ENCODE data around the gene GCLM.
A peak's percentile ranks its signal among the peaks of the same experiment; 100 is the strongest.
"Not testable (repeated sequence)": the region's sequence is repeated elsewhere in the genome, so short reads cannot be mapped to it uniquely, and the experiment has no call there.

Gene GCLM

DNA sequence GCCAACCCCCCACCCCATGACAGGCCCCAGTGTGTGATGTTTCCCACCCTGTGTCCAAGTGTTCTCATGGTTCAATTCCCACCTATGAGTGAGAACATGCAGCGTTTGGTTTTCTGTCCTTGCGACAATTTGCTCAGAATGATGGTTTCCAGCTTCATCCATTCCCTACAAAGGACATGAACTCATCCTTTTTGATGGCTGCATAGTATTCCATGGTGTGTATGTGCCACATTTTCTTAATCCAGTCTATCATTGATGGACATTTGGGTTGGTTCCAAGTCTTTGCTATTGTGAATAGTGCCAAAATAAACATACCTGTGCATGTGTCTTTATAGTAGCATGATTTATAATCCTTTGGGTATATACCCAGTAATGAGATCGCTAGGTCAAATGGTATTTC lies 1.6 kb upstream of the GCLM start:
- H3K9ac ChIP-seq (ENCODE audit: low read depth, low read length); H3K9me3 ChIP-seq (ENCODE audit: insufficient read depth, low read depth, low read length); H3K36me3 ChIP-seq (ENCODE audit: insufficient read depth, low read length); H3K4me3 ChIP-seq (ENCODE audit: low read length); H3K27ac ChIP-seq (ENCODE audit: low read depth, low read length); H3K27me3 ChIP-seq (ENCODE audit: insufficient read depth, low read length): not testable (repeated sequence)
- WGBS: 99% methylated on average over 3 of the region's 3 CpGs
- H3K4me1 ChIP-seq (ENCODE audit: insufficient read depth, low read length): peaks cover 18% of the 10 kb centered on the region

GRCh38 chr1:93910305-93910704 lies 1.1 kb upstream of the GCLM start:
- peak overlapping the region; percentile 64 for H3K4me3 ChIP-seq (ENCODE audit: low read length)
- 92% methylated on average over 3 of the region's 4 CpGs for WGBS
- no peaks in the 10 kb centered on the region for H3K36me3 ChIP-seq (ENCODE audit: insufficient read depth, low read length)
- H3K27ac ChIP-seq (ENCODE audit: low read depth, low read length): no peak overlapping the region
- no peaks in the 10 kb centered on the region for H3K9me3 ChIP-seq (ENCODE audit: insufficient read depth, low read depth, low read length)
- H3K4me1 ChIP-seq (ENCODE audit: insufficient read depth, low read length): peaks cover 19% of the 10 kb centered on the region
- H3K9ac ChIP-seq (ENCODE audit: low read depth, low read length): no peak overlapping the region
- H3K27me3 ChIP-seq (ENCODE audit: insufficient read depth, low read length): peaks cover 10% of the 10 kb centered on the region

- Histone ChIP-seq H3K27ac (ENCODE audit: low read depth, low read length) (peak overlapping the region; percentile 58; the same call in 1 of the 2 replicates), H3K4me3 (ENCODE audit: low read length) (peak overlapping the region; percentile 64), H3K9ac (ENCODE audit: low read depth, low read length) (peak overlapping the region; percentile 81), H3K27me3 (ENCODE audit: insufficient read depth, low read length) (peaks cover 10% of the 10 kb centered on the region), H3K4me1 (ENCODE audit: insufficient read depth, low read length) (peaks cover 19% of the 10 kb centered on the region), H3K9me3 (ENCODE audit: insufficient read depth, low read depth, low read length) (no peaks in the 10 kb centered on the region), H3K36me3 (ENCODE audit: insufficient read depth, low read length) (no peaks in the 10 kb centered on the region)
- WGBS: 2% methylated on average over 49 of the region's 49 CpGs
Measured at GRCh38 chr1:93908394-93909145, 660 bp downstream of the GCLM start.

- Histone ChIP-seq H3K27ac (ENCODE audit: low read depth, low read length) (no peak overlapping the region), H3K9ac (ENCODE audit: low read depth, low read length) (no peak overlapping the region), H3K36me3 (ENCODE audit: insufficient read depth, low read length) (no peaks in the 10 kb centered on the region), H3K4me1 (ENCODE audit: insufficient read depth, low read length) (peaks cover 19% of the 10 kb centered on the region), H3K4me3 (ENCODE audit: low read length) (peak overlapping the region; percentile 64; the same call in 1 of the 2 replicates), H3K27me3 (ENCODE audit: insufficient read depth, low read length) (peaks cover 10% of the 10 kb centered on the region), H3K9me3 (ENCODE audit: insufficient read depth, low read depth, low read length) (no peaks in the 10 kb centered on the region)
- 70% methylated on average over 2 of the region's 3 CpGs for WGBS
Measured at GRCh38 chr1:93907718-93908117, 1.5 kb downstream of the GCLM start.

- no peak overlapping the region for H3K27ac ChIP-seq (ENCODE audit: low read depth, low read length)
- peaks cover 1% of the 10 kb centered on the region; the same call in 1 of the 2 replicates for H3K36me3 ChIP-seq (ENCODE audit: insufficient read depth, low read length)
- no peaks in the 10 kb centered on the region for H3K9me3 ChIP-seq (ENCODE audit: insufficient read depth, low read depth, low read length)
- no peak overlapping the region for H3K4me3 ChIP-seq (ENCODE audit: low read length)
- H3K4me1 ChIP-seq (ENCODE audit: insufficient read depth, low read length): peaks cover 19% of the 10 kb centered on the region
- H3K27me3 ChIP-seq (ENCODE audit: insufficient read depth, low read length): peaks cover 10% of the 10 kb centered on the region
- no peak overlapping the region for H3K9ac ChIP-seq (ENCODE audit: low read depth, low read length)
- WGBS: 89% methylated on average over 1 of the region's 3 CpGs
Measured at GRCh38 chr1:93906480-93906879, 2.8 kb downstream of the GCLM start.

GRCh38 chr1:93905734-93906133 lies 3.5 kb downstream of the GCLM start:
- Histone ChIP-seq H3K9ac (ENCODE audit: low read depth, low read length) (no peak overlapping the region), H3K9me3 (ENCODE audit: insufficient read depth, low read depth, low read length) (no peaks in the 10 kb centered on the region), H3K27me3 (ENCODE audit: insufficient read depth, low read length) (peaks cover 10% of the 10 kb centered on the region), H3K27ac (ENCODE audit: low read depth, low read length) (no peak overlapping the region), H3K4me3 (ENCODE audit: low read length) (no peak overlapping the region), H3K4me1 (ENCODE audit: insufficient read depth, low read length) (peaks cover 19% of the 10 kb centered on the region), H3K36me3 (ENCODE audit: insufficient read depth, low read length) (peaks cover 9% of the 10 kb centered on the region; the same call in 1 of the 2 replicates)
- 100% methylated on average over 2 of the region's 2 CpGs for WGBS

DNA sequence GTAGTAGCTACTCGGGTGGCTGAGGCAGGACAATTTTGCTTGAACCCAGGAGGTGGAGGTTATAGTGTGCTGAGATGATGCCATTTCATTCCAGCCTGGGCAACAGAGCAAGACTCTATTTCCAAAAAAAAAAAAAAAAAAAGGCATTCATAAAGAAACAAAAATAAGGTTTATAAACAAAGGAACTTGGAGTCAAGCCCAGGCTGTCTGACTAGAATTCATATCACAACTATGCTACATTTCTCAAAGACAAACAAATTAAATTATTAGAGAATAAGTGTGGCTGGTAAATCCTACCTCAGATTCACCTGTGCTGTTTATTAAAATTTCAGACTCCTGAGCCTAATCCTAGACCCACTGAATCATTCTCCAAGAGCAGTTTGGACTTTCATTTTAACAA lies 4.2 kb downstream of the GCLM start:
- Histone ChIP-seq H3K4me3 (ENCODE audit: low read length) (no peak overlapping the region), H3K9ac (ENCODE audit: low read depth, low read length) (no peak overlapping the region), H3K9me3 (ENCODE audit: insufficient read depth, low read depth, low read length) (no peaks in the 10 kb centered on the region), H3K27ac (ENCODE audit: low read depth, low read length) (no peak overlapping the region), H3K27me3 (ENCODE audit: insufficient read depth, low read length) (peaks cover 10% of the 10 kb centered on the region), H3K4me1 (ENCODE audit: insufficient read depth, low read length) (peaks cover 19% of the 10 kb centered on the region), H3K36me3 (ENCODE audit: insufficient read depth, low read length) (peaks cover 14% of the 10 kb centered on the region; the same call in 1 of the 2 replicates)
- 95% methylated on average over 1 of the region's 1 CpG for WGBS

DNA sequence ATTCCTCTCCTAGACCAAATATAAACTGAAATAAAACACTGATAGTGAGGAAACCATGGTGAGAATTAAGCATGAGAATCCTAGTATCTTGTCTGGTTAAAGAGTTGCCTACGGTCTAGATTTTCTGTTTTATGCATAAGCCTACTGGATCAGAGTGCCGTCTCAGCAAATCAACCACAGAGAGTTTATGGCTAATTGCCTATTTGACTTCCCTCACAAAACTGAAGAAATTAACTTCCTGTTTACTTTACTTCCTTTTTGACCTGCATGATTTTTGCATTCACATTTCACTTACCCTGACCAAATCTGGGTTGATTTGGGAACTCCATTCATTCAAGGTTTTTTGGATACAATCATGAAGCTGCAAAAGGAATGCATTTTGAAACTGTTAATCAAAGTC lies 5.0 kb downstream of the GCLM start:
- H3K4me3 ChIP-seq (ENCODE audit: low read length): no peak overlapping the region
- 94% methylated on average over 2 of the region's 2 CpGs for WGBS

DNA sequence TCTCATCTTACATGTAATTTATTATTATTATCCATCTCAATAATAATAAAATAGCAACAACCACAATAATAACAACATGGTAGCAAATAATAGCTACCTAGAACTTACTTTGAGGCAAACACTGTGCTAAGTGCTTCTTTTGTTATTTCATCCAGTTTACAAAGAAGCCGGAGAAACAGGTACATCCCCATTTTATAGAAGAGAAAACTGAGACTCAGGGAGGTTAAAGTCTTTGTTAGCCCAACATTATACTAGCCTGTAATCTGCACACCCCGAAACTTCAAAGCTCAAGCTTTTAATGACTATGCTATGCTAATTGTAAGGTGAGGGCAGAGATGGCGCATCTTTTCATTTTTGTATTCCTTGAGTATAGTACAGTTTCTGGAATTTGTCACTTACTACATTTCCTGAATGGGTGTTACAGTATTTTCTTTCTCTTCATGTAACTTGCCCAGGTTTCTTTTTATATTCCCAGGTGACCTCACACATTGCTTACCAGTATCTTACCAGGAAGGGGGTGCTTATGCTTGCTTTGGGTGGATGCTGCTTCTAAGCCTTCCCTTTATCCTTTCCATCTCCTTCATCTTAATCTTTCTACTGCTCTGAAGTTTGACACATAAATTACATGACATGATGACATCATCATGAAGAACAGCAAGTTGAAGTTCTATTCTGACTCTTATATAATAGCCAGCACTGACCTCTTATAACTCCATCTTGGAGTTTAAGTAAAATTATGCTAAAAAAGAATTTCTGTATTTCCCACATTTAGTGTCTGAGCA lies 8.3 kb downstream of the GCLM start:
- 93% methylated on average over 3 of the region's 3 CpGs for WGBS
- Histone ChIP-seq H3K9me3 (ENCODE audit: insufficient read depth, low read depth, low read length) (no peaks in the 10 kb centered on the region), H3K4me3 (ENCODE audit: low read length) (no peak overlapping the region), H3K4me1 (ENCODE audit: insufficient read depth, low read length) (0 out of 2 replicates have a peak, but pooled peaks cover under 1% of the 10 kb centered on the region), H3K9ac (ENCODE audit: low read depth, low read length) (no peak overlapping the region), H3K27me3 (ENCODE audit: insufficient read depth, low read length) (no peaks in the 10 kb centered on the region), H3K27ac (ENCODE audit: low read depth, low read length) (no peak overlapping the region), H3K36me3 (ENCODE audit: insufficient read depth, low read length) (peaks cover 39% of the 10 kb centered on the region)

More for the DNA sequence above, 5.0 kb downstream of the GCLM start:
- Histone ChIP-seq H3K36me3 (ENCODE audit: insufficient read depth, low read length) (peaks cover 20% of the 10 kb centered on the region; the same call in 1 of the 2 replicates), H3K9ac (ENCODE audit: low read depth, low read length) (no peak overlapping the region), H3K27me3 (ENCODE audit: insufficient read depth, low read length) (peaks cover 10% of the 10 kb centered on the region), H3K9me3 (ENCODE audit: insufficient read depth, low read depth, low read length) (no peaks in the 10 kb centered on the region), H3K4me1 (ENCODE audit: insufficient read depth, low read length) (peaks cover 19% of the 10 kb centered on the region), H3K27ac (ENCODE audit: low read depth, low read length) (no peak overlapping the region)

GRCh38 chr1:93899543-93900207 lies 9.6 kb downstream of the GCLM start:
- 93% methylated on average over 2 of the region's 3 CpGs for WGBS
- Histone ChIP-seq H3K27me3 (ENCODE audit: insufficient read depth, low read length) (no peaks in the 10 kb centered on the region), H3K27ac (ENCODE audit: low read depth, low read length) (no peak overlapping the region), H3K9ac (ENCODE audit: low read depth, low read length) (no peak overlapping the region), H3K36me3 (ENCODE audit: insufficient read depth, low read length) (peaks cover 48% of the 10 kb centered on the region), H3K4me3 (ENCODE audit: low read length) (no peak overlapping the region), H3K9me3 (ENCODE audit: insufficient read depth, low read depth, low read length) (no peaks in the 10 kb centered on the region), H3K4me1 (ENCODE audit: insufficient read depth, low read length) (no peaks in the 10 kb centered on the region)

- peak overlapping the region; percentile 79; the same call in 1 of the 2 replicates for H3K27ac ChIP-seq (ENCODE audit: low read depth, low read length)
- WGBS: 34% methylated on average over 5 of the region's 6 CpGs
- H3K4me1 ChIP-seq (ENCODE audit: insufficient read depth, low read length): peaks cover 19% of the 10 kb centered on the region
- no peak overlapping the region for H3K4me3 ChIP-seq (ENCODE audit: low read length)
- H3K9ac ChIP-seq (ENCODE audit: low read depth, low read length): no peak overlapping the region
- no peaks in the 10 kb centered on the region for H3K27me3 ChIP-seq (ENCODE audit: insufficient read depth, low read length)
- no peaks in the 10 kb centered on the region for H3K9me3 ChIP-seq (ENCODE audit: insufficient read depth, low read depth, low read length)
- H3K36me3 ChIP-seq (ENCODE audit: insufficient read depth, low read length): peaks cover 19% of the 10 kb centered on the region
Measured at GRCh38 chr1:93888900-93889299, 20.3 kb downstream of the GCLM start.

Measured in HUES64 (cell line).